CD4-positive, alpha-beta T cell treated with Interleukin-21 for 1 hour (primary cell): ENCODE results near the gene ZNF286A.
"Not testable (repeated sequence)": the region's sequence is repeated elsewhere in the genome, so short reads cannot be mapped to it uniquely, and the experiment has no call there.

ENCODE experiments used
- DNase-seq: peaks from one replicate; pipeline ENCODE4 v3.0.0-alpha.2; 2020

The ZNF286A gene

GRCh38 chr17:15704239-15704638 is 4.7 kb downstream of the ZNF286A start:
- DNase-seq, result not testable (repeated sequence)

DNA sequence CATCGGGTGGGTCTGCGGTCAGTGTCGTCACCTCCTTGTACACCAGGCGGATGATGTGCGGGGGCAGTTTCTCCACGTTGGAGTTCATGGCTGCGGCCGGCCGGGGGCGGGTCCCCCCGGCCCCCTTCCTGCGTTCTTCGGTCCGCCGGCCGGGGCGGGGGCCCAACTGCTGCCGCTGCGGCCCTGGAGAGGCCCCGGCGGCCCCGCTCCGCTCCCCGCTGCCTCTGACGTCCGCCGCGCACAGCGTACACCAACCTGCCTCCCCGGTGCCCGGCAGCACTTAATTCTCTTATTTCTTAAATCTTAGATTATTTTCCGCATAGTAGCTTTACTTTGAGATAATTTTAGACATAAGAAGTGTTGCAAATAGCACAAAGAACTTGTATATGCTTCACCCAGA is 5.3 kb downstream of the ZNF286A start:
- DNase-seq, result not testable (repeated sequence)

DNA sequence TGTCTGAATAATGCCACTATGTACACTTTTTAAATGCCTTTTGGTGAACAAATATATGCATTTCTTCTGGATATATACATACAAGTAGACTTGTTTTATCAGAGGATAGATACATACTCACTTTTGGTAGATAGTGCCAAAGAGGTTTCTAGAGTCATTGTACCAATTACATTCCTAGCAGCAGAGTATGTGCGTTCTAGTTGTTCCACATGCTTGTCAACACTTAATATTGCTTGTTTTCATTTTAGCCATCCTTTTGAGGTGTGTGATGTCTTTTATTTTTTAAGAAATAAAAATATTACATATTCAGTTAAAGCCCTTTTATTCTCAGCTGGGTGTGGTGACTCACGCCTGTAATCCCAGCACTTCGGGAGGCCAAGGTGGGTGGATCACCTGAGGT is 9.3 kb downstream of the ZNF286A start:
- DNase-seq, result not testable (repeated sequence)

DNA sequence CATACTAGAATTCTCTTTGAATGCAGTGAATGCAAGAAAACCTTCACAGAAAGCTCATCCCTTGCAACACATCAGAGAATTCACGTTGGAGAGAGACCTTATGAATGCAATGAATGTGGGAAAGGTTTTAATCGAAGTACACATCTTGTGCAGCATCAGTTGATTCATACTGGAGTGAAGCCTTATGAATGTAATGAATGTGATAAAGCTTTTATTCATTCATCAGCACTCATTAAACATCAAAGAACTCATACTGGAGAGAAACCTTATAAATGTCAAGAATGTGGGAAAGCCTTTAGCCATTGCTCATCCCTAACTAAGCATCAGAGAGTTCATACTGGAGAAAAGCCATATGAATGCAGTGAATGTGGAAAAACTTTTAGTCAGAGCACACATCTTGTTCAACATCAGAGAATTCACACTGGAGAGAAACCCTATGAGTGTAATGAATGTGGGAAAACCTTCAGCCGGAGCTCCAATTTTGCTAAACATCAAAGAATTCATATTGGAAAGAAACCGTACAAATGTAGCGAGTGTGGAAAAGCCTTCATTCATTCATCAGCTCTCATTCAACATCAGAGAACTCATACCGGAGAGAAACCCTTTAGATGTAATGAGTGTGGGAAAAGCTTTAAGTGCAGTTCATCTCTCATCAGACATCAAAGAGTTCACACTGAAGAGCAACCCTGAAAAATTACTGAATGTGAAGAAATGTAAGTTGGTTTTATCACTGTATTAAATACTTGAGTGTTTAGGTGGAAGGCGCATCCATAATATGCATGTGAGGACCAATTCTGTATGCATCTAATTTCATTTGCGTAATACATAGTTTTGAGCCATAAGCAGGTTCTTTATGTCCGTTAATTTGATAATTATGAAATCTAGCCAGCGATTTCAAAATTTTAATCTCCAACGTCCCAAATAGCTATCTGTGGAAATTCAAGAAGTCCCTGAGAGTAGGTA is 17.3 kb downstream of the ZNF286A start:
- DNase-seq, result not testable (repeated sequence)

GRCh38 chr17:15730535-15730934 is 31.0 kb downstream of the ZNF286A start:
- DNase-seq, result not testable (repeated sequence)

DNA sequence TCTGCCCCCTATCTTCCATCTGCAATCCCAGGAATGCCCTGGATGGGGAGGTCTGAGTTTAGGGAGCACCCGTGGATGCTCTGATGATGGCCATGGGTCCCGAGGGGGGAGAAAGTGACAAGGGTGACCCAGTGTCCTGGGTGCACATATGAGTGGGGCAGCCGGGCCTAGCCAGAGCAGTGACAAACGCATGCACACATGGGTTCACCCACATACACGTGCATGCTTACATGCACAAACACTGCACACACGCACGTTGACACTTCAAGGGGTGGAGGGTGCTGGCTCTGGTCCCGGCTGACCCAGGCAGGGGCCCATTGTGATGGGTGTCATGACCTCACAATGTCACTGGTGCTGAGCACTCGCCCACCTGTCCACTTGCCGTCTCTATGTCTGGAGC is 32.3 kb downstream of the ZNF286A start, which contains the start of gene TBC1D26:
Gene TBC1D26 (plus strand): TSS at position 384 of the 400 bp plus-strand sequence. CDS start 3,066 bp downstream, outside the sequence.
- DNase-seq, result not testable (repeated sequence)

- not testable (repeated sequence) for DNase-seq
Measured at GRCh38 chr17:15733174-15733789, 33.7 kb downstream of the ZNF286A start.

GRCh38 chr17:15736578-15736977 is 37.0 kb downstream of the ZNF286A start:
- DNase-seq, result not testable (repeated sequence)

GRCh38 chr17:15738066-15738465 is 38.5 kb downstream of the ZNF286A start:
- no peak for DNase-seq

DNA sequence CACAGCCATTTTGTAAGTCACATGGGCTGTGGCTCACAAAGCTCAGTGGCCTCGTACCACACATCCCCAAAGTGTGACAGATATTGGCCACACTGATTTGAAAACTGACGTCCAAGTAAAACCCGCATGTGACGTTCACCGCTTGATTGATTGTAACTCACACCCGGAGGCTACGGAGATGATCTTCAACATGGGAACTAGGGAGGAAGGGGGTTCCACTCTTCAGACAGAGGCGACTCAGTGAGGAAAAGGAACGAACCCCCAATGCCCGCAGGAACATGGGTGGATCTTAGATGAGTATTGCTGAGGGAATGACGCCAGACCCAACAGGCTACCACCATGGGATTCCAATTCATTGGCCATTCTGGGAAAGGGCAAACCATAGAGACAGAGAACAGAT is 39.7 kb downstream of the ZNF286A start:
- not testable (repeated sequence) for DNase-seq

DNA sequence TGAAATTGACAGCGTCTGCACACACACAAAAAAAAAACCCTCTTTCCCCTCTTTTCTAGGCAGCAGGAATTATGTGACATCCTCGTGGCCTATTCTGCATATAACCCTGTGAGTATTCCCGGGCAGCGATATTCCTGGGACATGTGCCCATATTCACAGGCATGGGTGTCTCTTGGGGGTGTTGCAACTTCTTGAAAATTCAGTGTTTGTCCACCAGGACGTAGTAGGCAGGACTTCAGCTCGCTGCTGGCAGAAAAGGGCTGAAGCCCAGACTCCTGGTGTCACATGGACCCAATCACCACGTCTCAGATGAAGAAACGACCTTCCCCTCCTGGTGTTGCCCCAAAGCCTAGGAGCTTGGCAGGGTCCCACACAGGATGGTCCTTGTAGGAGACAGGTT is 40.5 kb downstream of the ZNF286A start:
- DNase-seq, result not testable (repeated sequence)

- DNase-seq, result no peak
Measured at GRCh38 chr17:15740570-15741120, 41.1 kb downstream of the ZNF286A start.

GRCh38 chr17:15741624-15742023 is 42.1 kb downstream of the ZNF286A start:
- no peak for DNase-seq

- DNase-seq, result no peak
Measured at GRCh38 chr17:15742051-15742795, 42.7 kb downstream of the ZNF286A start.

GRCh38 chr17:15742921-15743320 is 43.4 kb downstream of the ZNF286A start:
- no peak for DNase-seq

DNA sequence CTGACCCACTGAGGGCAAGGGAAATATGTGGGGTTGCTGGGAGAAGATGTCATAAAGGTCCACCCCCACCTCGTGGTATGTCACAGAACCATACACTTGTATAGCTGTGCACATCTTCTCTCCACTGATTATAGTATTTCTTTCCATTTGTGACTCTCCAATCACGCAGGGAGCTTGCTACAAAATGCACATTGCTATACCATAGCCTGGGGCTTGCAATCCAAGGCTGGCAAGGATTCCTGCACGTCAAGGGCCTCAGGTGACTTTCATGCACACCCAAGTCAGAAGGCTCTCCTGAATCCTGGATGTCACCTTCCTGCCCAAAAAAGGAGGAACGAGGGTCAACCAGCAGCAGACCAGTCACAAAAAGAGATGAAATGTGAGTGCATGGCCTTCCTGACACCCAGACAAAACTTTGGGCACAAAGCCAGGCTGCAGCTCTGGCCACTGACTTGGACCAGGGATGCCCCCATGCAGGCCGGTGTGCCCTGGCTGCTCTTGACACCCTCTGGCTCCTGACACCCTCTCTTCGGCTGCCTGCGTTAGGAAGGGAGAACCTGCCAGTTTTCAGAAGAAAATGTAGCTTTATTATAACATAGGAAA is 44.6 kb downstream of the ZNF286A start:
- no peak for DNase-seq

DNA sequence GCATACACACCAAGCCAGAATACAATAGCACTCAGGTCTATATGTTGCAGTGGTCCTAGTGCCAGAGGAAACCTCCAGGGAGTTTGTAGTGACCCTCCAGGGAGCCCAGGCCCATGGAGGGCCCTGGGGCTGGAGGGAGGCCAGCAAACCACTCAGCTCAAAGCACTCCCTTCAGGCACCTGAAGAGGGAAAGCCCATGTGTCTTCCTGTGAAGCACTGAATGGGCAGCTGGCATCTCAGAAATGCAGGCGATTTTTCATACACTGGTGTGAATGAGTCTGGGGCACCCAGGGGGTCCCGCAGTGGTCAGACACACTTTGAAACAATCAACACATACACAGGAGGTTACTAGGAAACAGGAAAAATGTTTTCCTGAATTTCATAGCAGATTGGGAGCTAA is 45.3 kb downstream of the ZNF286A start:
- DNase-seq, result no peak

DNA sequence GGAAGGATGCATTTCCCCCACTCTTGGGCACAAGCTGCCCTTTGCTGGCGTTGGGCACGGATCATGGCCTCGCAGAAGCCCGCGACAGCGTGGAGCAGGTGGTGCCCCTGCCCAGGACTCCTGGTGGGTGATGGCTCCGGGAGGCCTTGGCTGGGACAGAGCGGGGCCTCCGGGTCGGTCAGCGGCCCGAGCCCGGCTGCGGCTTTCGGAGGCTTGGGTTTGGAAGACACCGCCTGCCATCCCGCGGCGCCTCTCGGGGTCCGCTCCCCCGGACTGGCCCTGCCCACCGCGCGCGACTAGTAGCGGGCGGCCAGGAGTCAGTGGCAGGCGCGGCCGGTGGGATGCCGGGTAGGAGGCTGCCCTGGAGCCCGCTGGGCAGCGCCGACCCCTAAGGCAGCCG is 49.9 kb downstream of the ZNF286A start:
- DNase-seq, result not testable (repeated sequence)

GRCh38 chr17:15768865-15769533 is 69.4 kb downstream of the ZNF286A start:
- not testable (repeated sequence) for DNase-seq
